Mucosa of rectum (tissue), 2 donors: ENCODE results near the gene MALL.
"Not testable (repeated sequence)": the region's sequence is repeated elsewhere in the genome, so short reads cannot be mapped to it uniquely, and the experiment has no call there.

Experiments used
- H3K27ac ChIP-seq, 2 donors: one replicate each; pipeline ENCODE4 v1.7.0; 2013; ENCODE audit warnings: inconsistent platforms in 2 of 2, low read depth in 2 of 2, low read length in 2 of 2
- H3K27me3 ChIP-seq, 2 donors: one replicate each; pipeline ENCODE4 v1.7.0; 2013; ENCODE audit warnings: low read length in 2 of 2; ENCODE audit not compliant: control insufficient read depth in 2 of 2, insufficient read depth in 2 of 2
- H3K36me3 ChIP-seq, 2 donors: one replicate each; pipeline ENCODE4 v1.7.0; 2013; ENCODE audit warnings: low read length in 2 of 2; ENCODE audit not compliant: control insufficient read depth in 2 of 2, insufficient read depth in 2 of 2
- H3K4me1 ChIP-seq, 2 donors: one replicate each; pipeline ENCODE4 v1.7.0; 2013; ENCODE audit warnings: low read length in 2 of 2, mild to moderate bottlenecking in 1 of 2; ENCODE audit not compliant: control insufficient read depth in 2 of 2, insufficient read depth in 2 of 2
- H3K4me3 ChIP-seq, 2 donors: one replicate each; pipeline ENCODE4 v1.7.0; 2013; ENCODE audit warnings: low read length in 2 of 2
- H3K9ac ChIP-seq, 2 donors: one replicate each; pipeline ENCODE4 v1.7.0; 2013; ENCODE audit warnings: low read length in 2 of 2, low read depth in 1 of 2, mild to moderate bottlenecking in 1 of 2
- H3K9me3 ChIP-seq, 2 donors: one replicate each; pipeline ENCODE4 v1.7.0; 2013; ENCODE audit warnings: low read length in 2 of 2; ENCODE audit not compliant: control insufficient read depth in 2 of 2
- donor health status: healthy.
- donor health status: Normal muscosa, but diverticular disease.

The MALL gene

GRCh38 chr2:110050222-110050621 is 65.4 kb downstream of the MALL start:
- not testable (repeated sequence) for H3K4me1 ChIP-seq, H3K36me3 ChIP-seq, H3K9ac ChIP-seq, H3K27me3 ChIP-seq, H3K27ac ChIP-seq, H3K9me3 ChIP-seq, H3K4me3 ChIP-seq

DNA sequence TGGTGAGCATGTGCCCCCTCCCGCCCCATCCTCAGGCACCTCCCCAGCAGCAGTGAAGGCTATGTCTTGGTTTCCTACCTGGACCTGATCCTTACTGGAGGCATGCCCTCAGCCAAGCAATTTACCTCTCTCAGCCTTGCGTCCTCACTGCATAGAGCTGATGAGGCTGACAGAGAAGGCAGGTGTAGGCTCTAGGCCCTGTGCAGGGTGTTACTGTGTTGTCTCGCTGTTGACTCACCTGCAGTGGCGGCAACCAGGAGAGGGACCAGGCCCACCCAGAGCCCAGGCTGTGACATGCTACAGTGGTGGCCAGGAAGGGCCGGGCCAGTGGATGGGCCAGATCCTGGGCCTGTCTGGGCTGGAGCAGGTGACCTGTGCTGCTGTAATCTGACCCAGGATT is 65.9 kb downstream of the MALL start:
- not testable (repeated sequence) for H3K9me3 ChIP-seq, H3K27me3 ChIP-seq, H3K9ac ChIP-seq, H3K4me3 ChIP-seq, H3K27ac ChIP-seq, H3K4me1 ChIP-seq, H3K36me3 ChIP-seq

DNA sequence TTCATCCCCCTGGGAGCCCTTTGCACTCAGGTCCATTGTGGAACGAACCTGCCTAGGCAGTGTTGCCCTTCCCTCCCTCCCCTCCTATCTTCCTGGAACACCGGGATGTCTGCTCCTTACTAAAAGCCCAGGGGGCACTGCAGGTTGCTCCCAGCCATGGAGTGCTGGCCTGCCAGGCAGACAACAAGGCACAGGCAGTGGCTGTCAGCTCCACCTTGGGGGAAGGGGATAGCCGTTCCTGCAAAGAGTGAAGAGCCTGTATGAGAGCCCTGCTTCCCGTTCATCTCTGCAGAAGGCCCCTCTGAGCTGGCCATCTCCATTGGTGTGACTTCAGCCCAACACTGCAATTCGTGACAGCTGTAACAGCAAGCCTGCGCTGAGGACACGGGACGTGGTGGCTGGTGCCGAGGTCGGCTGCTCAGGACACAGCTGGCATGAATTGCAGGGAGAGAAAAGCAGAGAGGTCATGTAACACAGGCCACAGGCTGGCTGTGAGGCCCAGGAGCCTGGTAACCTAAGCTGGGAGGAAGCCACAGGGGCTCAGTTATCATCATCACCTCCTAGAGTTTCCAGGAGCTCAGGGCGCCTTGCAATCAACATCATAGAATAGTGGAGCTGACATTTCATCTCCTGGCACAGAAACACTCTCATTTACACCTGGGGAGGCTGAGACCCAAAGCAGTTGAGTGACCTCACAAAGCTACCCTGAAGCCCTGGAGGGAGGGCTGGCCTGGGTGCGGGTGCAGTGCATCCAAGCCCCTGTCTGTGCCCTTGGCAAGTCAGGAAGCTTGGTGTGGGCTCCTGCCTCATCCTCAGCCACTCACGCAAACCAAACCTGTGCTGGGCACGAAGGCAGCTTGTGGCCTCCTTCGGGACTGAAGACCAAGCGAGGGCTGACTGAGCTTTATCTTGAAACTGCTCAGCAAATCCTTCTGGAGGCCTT is 67.1 kb downstream of the MALL start:
- H3K4me1 ChIP-seq, H3K27me3 ChIP-seq, H3K36me3 ChIP-seq, H3K9me3 ChIP-seq, H3K4me3 ChIP-seq, H3K9ac ChIP-seq, H3K27ac ChIP-seq: not testable (repeated sequence)

DNA sequence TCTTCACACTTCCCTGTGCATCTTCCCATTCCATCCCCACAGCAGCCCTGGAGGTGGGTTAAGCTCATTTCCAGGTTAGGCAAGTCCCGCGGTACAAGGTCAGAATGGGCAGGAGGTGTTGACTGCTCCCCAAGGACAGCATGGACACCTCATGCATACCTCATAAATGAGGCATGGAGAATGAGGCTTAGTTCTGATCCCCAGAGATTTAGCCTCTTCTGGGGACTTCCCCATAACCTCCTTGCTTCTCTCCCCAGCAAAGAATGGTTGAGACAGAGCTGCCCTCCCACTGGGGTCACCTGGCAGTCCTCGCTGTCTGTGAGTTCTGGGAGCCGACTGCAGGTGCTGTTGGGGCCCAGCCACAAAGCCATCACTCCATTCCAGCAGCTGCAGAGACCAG is 68.4 kb downstream of the MALL start:
- not testable (repeated sequence) for H3K27ac ChIP-seq, H3K9me3 ChIP-seq, H3K27me3 ChIP-seq, H3K36me3 ChIP-seq, H3K4me1 ChIP-seq, H3K9ac ChIP-seq, H3K4me3 ChIP-seq

GRCh38 chr2:110041941-110042660 is 73.5 kb downstream of the MALL start:
- not testable (repeated sequence) for H3K27ac ChIP-seq, H3K36me3 ChIP-seq, H3K27me3 ChIP-seq, H3K9me3 ChIP-seq, H3K4me1 ChIP-seq, H3K4me3 ChIP-seq, H3K9ac ChIP-seq

DNA sequence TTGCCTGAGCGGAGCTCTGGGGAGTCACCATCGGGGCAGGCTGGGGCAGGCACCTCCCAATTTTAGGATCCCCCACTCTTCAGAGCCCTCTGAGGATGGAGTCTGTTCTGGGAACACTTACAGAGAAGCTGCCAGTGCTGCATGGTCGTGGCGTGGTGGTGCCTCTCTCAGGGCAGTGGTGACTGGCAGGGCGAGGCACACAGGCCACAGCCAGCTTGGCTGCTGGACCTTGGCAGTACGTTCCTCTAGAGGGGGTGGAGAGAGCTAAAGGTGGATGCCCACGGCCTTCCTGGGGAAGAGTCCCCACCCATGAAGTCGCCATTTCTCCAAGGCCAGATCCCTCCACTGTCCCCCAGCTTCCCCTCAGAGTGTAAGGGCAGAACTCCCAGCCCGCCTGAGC is 78.3 kb downstream of the MALL start:
- H3K36me3 ChIP-seq, H3K4me1 ChIP-seq, H3K9me3 ChIP-seq, H3K27ac ChIP-seq, H3K27me3 ChIP-seq, H3K4me3 ChIP-seq, H3K9ac ChIP-seq: not testable (repeated sequence)

- not testable (repeated sequence) for H3K36me3 ChIP-seq, H3K9ac ChIP-seq, H3K27me3 ChIP-seq, H3K4me3 ChIP-seq, H3K27ac ChIP-seq, H3K9me3 ChIP-seq, H3K4me1 ChIP-seq
Observed at GRCh38 chr2:110035384-110035783, 80.2 kb downstream of the MALL start.

DNA sequence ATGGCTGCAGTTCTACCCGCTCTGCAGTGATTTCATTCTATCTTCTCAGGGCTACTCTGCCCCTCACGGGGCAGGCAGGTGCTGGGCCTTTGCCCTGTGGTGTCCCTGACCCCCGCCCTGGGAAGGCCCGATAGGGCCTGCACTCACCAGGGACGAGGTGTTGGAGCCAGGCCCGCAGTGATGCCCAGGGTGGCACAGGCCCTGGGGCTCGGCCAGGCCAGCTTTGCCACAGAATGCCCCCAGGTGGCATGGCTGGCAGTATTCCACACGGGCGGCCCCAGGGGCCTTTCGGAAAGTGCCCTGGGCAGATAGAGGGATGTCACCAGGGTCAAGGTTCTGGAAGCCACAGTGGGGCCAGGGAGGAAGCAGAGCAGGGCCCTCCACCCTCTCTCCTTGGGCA is 80.7 kb downstream of the MALL start:
- H3K9ac ChIP-seq, H3K9me3 ChIP-seq, H3K27me3 ChIP-seq: not testable (repeated sequence)

More for the DNA sequence above, 80.7 kb downstream of the MALL start:
- not testable (repeated sequence) for H3K27ac ChIP-seq, H3K4me1 ChIP-seq, H3K4me3 ChIP-seq, H3K36me3 ChIP-seq
